Chondrocyte (in vitro differentiated cells): ENCODE data around the gene WIZ. TPM values are rescaled to one million over a fixed set of nuclear protein-coding genes. Genes with fewer than 3 reads are reported as not detected.

Experiments used
- DNase-seq: peaks from one replicate; pipeline ENCODE4 v3.0.0; 2021; ENCODE audit warnings: mixed read lengths, low spot score
- H3K27ac Mint-ChIP-seq: one replicate; pipeline ENCODE4 v1.8.0; 2021; ENCODE audit warnings: mild to moderate bottlenecking, moderate library complexity, mixed read lengths; ENCODE audit not compliant: unreplicated experiment
- H3K27me3 Mint-ChIP-seq: 2 replicates; pipeline ENCODE4 v1.8.0; 2021; ENCODE audit warnings: low read depth, mixed read lengths
- H3K36me3 Mint-ChIP-seq: 2 replicates; pipeline ENCODE4 v1.8.0; 2021; ENCODE audit warnings: low read depth, mixed read lengths
- H3K4me1 Mint-ChIP-seq: 2 replicates; pipeline ENCODE4 v1.8.0; 2021; ENCODE audit warnings: low read depth, mild to moderate bottlenecking, mixed read lengths
- H3K4me3 Mint-ChIP-seq: one replicate; pipeline ENCODE4 v1.8.0; 2021; ENCODE audit warnings: mild to moderate bottlenecking, moderate library complexity, mixed read lengths; ENCODE audit not compliant: unreplicated experiment
- H3K9me3 Mint-ChIP-seq: 2 replicates; pipeline ENCODE4 v1.8.0; 2021; ENCODE audit warnings: low read depth, mixed read lengths
- CTCF ChIP-seq: fragments of 200-600 bp; sonication (generic); IDR thresholded peaks from 2 replicates; pipeline ENCODE4 v1.5.0; 2021; ENCODE audit warnings: antibody characterized with exemption, mild to moderate bottlenecking, moderate library complexity
- total RNA-seq: library from RNA; stranded (reverse); gene quantifications from 3 replicates; pipeline ENCODE4 v1.2.1, GENCODE V29; 2021

WIZ gene
- total RNA-seq, 1 donor from 2014 or later, result 52.4 TPM

GRCh38 chr19:15432018-15432494, 17.7 kb downstream of the WIZ start:
- H3K36me3 Mint-ChIP-seq, result peaks cover 8% of the 10 kb centered on the region
- DNase-seq, result no peak
- no peaks in the 10 kb centered on the region for H3K27me3 Mint-ChIP-seq
- peak overlapping the region; percentile 88 for H3K27ac Mint-ChIP-seq
- no peak for TF ChIP-seq CTCF
- peak overlapping the region; percentile 89 for H3K4me3 Mint-ChIP-seq
- H3K9me3 Mint-ChIP-seq, result no peaks in the 10 kb centered on the region
- H3K4me1 Mint-ChIP-seq, result peaks cover 28% of the 10 kb centered on the region

- no peaks in the 10 kb centered on the region for H3K27me3 Mint-ChIP-seq
- no peak for DNase-seq
- no peak for TF ChIP-seq CTCF
- H3K4me1 Mint-ChIP-seq, result peaks cover 28% of the 10 kb centered on the region
- H3K4me3 Mint-ChIP-seq, result peak overlapping the region; percentile 89
- peaks cover 10% of the 10 kb centered on the region for H3K36me3 Mint-ChIP-seq
- peak overlapping the region; percentile 88 for H3K27ac Mint-ChIP-seq
- H3K9me3 Mint-ChIP-seq, result no peaks in the 10 kb centered on the region
Measured at GRCh38 chr19:15431396-15432017, 18.2 kb downstream of the WIZ start.

GRCh38 chr19:15430526-15431120, 19.1 kb downstream of the WIZ start:
- peaks cover 28% of the 10 kb centered on the region for H3K4me1 Mint-ChIP-seq
- H3K36me3 Mint-ChIP-seq, result peaks cover 12% of the 10 kb centered on the region
- no peak for TF ChIP-seq CTCF
- peak overlapping the region; percentile 49 for H3K27ac Mint-ChIP-seq
- DNase-seq, result no peak
- no peaks in the 10 kb centered on the region for H3K27me3 Mint-ChIP-seq
- no peak overlapping the region for H3K4me3 Mint-ChIP-seq
- no peaks in the 10 kb centered on the region for H3K9me3 Mint-ChIP-seq

GRCh38 chr19:15429825-15430467, 19.8 kb downstream of the WIZ start:
- no peak for DNase-seq
- H3K36me3 Mint-ChIP-seq, result peaks cover 14% of the 10 kb centered on the region
- H3K4me3 Mint-ChIP-seq, result no peak overlapping the region
- TF ChIP-seq CTCF, result no peak
- no peak overlapping the region for H3K27ac Mint-ChIP-seq
- no peaks in the 10 kb centered on the region for H3K27me3 Mint-ChIP-seq
- H3K4me1 Mint-ChIP-seq, result peaks cover 28% of the 10 kb centered on the region
- no peaks in the 10 kb centered on the region for H3K9me3 Mint-ChIP-seq

GRCh38 chr19:15428956-15429824, 20.6 kb downstream of the WIZ start:
- Mint-ChIP-seq H3K9me3 (no peaks in the 10 kb centered on the region), H3K27me3 (no peaks in the 10 kb centered on the region), H3K4me1 (peaks cover 28% of the 10 kb centered on the region), H3K36me3 (peaks cover 16% of the 10 kb centered on the region), H3K4me3 (no peak overlapping the region), H3K27ac (no peak overlapping the region)
- TF ChIP-seq CTCF, result no peak
- DNase-seq, result no peak
